SK-N-SH (cell line): ENCODE measurements around the gene KDM5C. TPM values are rescaled to one million over a fixed set of nuclear protein-coding genes. Genes with fewer than 3 reads are reported as not detected.

Source experiments
- CTCF ChIA-PET: fragments of 300-600, 350-600 bp; formaldehyde crosslinking; extraction: SDS; loops from one replicate; lab custom pipeline; 2021; lab: Yijun Ruan, JAX
- POLR2A ChIA-PET: fragments of 350-600 bp; sonication (Branson Sonifier 250); formaldehyde crosslinking; extraction: SDS; loops from one replicate; lab custom pipeline; 2020; ENCODE audit warnings: antibody characterized with exemption, inconsistent platforms; lab: Yijun Ruan, JAX
- DNase-seq: peaks from one replicate; pipeline ENCODE4 v3.0.0; 2012
- H2AFZ ChIP-seq: fragments of 200-600 bp; sonication (generic); 2 replicates; pipeline ENCODE4 v1.8.1; 2016; ENCODE audit warnings: antibody characterized with exemption, mild to moderate bottlenecking, low read depth
- H3F3A ChIP-seq: fragments of 200-600 bp; sonication (generic); replicated peaks from 2 replicates; pipeline ENCODE3; 2016; ENCODE audit warnings: antibody characterized with exemption, mild to moderate bottlenecking; ENCODE audit not compliant: insufficient read depth
- H3K27ac ChIP-seq, 2 experiments: fragments of 200-500 bp in 1 of 2; fragments of 200-600 bp in 1 of 2; sonication (Bioruptor generic) in 1 of 2; sonication (generic), shearing (Covaris generic) in 1 of 2; 2 replicates each; pipeline versions ENCODE4 v1.5.1 to v1.6.1; 2014 to 2016; ENCODE audit warnings: low read depth in 2 of 2, inconsistent platforms in 1 of 2, low read length in 1 of 2, mild to moderate bottlenecking in 1 of 2, mixed read lengths in 1 of 2
- H3K27me3 ChIP-seq: fragments of 200-600 bp; sonication (generic), shearing (Covaris generic); 2 replicates; pipeline ENCODE4 v1.6.1; 2016; ENCODE audit warnings: mixed run types; ENCODE audit not compliant: insufficient read depth
- H3K36me3 ChIP-seq, 2 experiments: fragments of 200-500 bp in 1 of 2; fragments of 200-600 bp in 1 of 2; sonication (Bioruptor generic) in 1 of 2; sonication (generic) in 1 of 2; replicated peaks in 1 of 2; 2 replicates each; pipeline versions ENCODE3 to v1.5.1; 2014 to 2016; ENCODE audit warnings: low read length in 1 of 2, mild to moderate bottlenecking in 1 of 2; ENCODE audit not compliant: insufficient read depth in 2 of 2, control insufficient read depth in 1 of 2
- H3K4me1 ChIP-seq, 2 experiments: fragments of 200-500 bp in 1 of 2; fragments of 200-600 bp in 1 of 2; sonication (Bioruptor generic) in 1 of 2; sonication (generic), shearing (Covaris generic) in 1 of 2; 2 replicates each; pipeline versions ENCODE4 v1.5.1 to v1.6.1; 2014 to 2016; ENCODE audit warnings: low read depth in 1 of 2, low read length in 1 of 2, mixed run types in 1 of 2; ENCODE audit not compliant: insufficient read depth in 2 of 2, control insufficient read depth in 1 of 2
- H3K4me2 ChIP-seq: fragments of 200-600 bp; sonication (generic), shearing (Covaris generic); 2 replicates; pipeline ENCODE4 v1.6.1; 2017; ENCODE audit warnings: mixed run types
- H3K4me3 ChIP-seq, 2 experiments: fragments of 200-500 bp in 1 of 2; fragments of 200-600 bp in 1 of 2; sonication (Bioruptor generic) in 1 of 2; sonication (generic), shearing (Covaris generic) in 1 of 2; 2 replicates each; pipeline versions ENCODE4 v1.5.1 to v1.8.1; 2014 to 2016; ENCODE audit warnings: low read depth in 2 of 2, inconsistent platforms in 1 of 2, low read length in 1 of 2, mild to moderate bottlenecking in 1 of 2, mixed read lengths in 1 of 2, moderate library complexity in 1 of 2
- H3K79me2 ChIP-seq: fragments of 200-600 bp; sonication (generic); 2 replicates; pipeline ENCODE4 v1.8.1; 2017; ENCODE audit warnings: mild to moderate bottlenecking; ENCODE audit not compliant: insufficient read depth
- H3K9ac ChIP-seq: fragments of 200-600 bp; sonication (generic); 2 replicates; pipeline ENCODE4 v1.6.1; 2017; ENCODE audit warnings: mixed run types
- H3K9me2 ChIP-seq: fragments of 200-600 bp; sonication (generic); 2 replicates; pipeline ENCODE4 v1.6.1; 2017; ENCODE audit warnings: mixed run types
- H3K9me3 ChIP-seq: fragments of 200-600 bp; sonication (generic); 2 replicates; pipeline ENCODE4 v1.6.1; 2017; ENCODE audit warnings: mixed run types, mild to moderate bottlenecking, moderate library complexity
- H4K20me1 ChIP-seq: fragments of 200-600 bp; sonication (generic); 2 replicates; pipeline ENCODE4 v1.6.1; 2017; ENCODE audit warnings: mild to moderate bottlenecking, mixed run types; ENCODE audit not compliant: insufficient read depth
- FOSL2 ChIP-seq: IDR thresholded peaks from 2 replicates; pipeline ENCODE4 v1.4.0; 2012; ENCODE audit warnings: low read depth, mild to moderate bottlenecking, moderate library complexity, borderline replicate concordance
- FOXJ3 ChIP-seq: sonication (generic); formaldehyde crosslinking; IDR thresholded peaks from 2 replicates; pipeline ENCODE4 v1.5.1; 2020; ENCODE audit warnings: mild to moderate bottlenecking, missing genetic modification reagents
- MEF2A ChIP-seq: IDR thresholded peaks from 2 replicates; pipeline ENCODE4 v1.4.0; 2012; ENCODE audit warnings: low read depth, borderline replicate concordance
- RCOR1 ChIP-seq: fragments of 150-350 bp; IDR thresholded peaks from 2 replicates; pipeline ENCODE4 v1.6.1; 2017; ENCODE audit warnings: antibody characterized with exemption, low read length
- RFX5 ChIP-seq: IDR thresholded peaks from 2 replicates; pipeline ENCODE4 v1.6.1; 2012; ENCODE audit warnings: mild to moderate bottlenecking, improper control_type of control experiment, low read length
- SMC3 ChIP-seq: IDR thresholded peaks from 2 replicates; pipeline ENCODE4 v1.6.1; 2012; ENCODE audit warnings: low read depth, low read length, improper control_type of control experiment
- TEAD4 ChIP-seq: IDR thresholded peaks from 2 replicates; pipeline ENCODE4 v1.4.0; 2012; ENCODE audit warnings: mild to moderate bottlenecking, borderline replicate concordance; ENCODE audit not compliant: insufficient read depth
- WGBS: methylation state at CpG from one replicate; pipeline ENCODE4 v1.1.6; 2017; ENCODE audit warnings: low lambda C conversion rate; 5-methylcytosine and 5-hydroxymethylcytosine counted together
- polyA plus RNA-seq, 3 experiments: library from polyadenylated mRNA; depleted of rRNA; stranded (reverse); fragments of >200 nt; gene quantifications; 2 replicates each; pipeline ENCODE4 v1.2.3, GENCODE V29; 2012
- TF ChIP-seq, protein P1 (sequence below): fragments of 150-350 bp; IDR thresholded peaks from 2 replicates; pipeline ENCODE4 v1.6.1; 2016; ENCODE audit warnings: mild to moderate bottlenecking, low read depth, low read length
- TF ChIP-seq, protein P2 (sequence below): IDR thresholded peaks from 2 replicates; pipeline ENCODE4 v1.4.0; 2012; ENCODE audit warnings: low read depth, borderline replicate concordance

KDM5C gene
- polyA plus RNA-seq, 1 of the 3 experiments (the other 2 are of a cell fraction) = 76.6 TPM

DNA sequence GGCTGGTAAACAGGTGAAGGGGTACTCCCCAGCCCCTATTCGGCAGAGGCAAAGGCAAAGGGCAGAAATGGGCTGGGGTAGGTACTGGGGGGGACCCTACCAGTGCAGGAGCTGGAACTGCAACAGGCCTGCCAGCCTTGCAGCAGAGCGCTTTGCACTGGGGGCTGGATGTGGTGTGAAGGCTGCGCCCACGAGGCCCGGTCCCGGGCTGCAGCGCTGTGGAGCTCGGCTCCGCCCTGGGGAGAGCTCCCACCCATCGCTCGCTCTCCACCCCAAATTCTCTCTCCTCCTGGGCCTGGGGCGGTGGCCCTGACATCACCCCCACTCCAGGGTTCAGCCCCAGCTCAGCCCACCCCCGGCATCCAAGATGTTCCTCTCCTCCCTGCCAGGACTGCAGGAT is 32.2 kb upstream of the KDM5C start:
- Histone ChIP-seq H3K4me1 (peaks cover 0 to 12% of the 10 kb centered on the region in 2 experiments; a peak in 1 of 4 replicates), H3K9me3 (no peaks in the 10 kb centered on the region), H3K9ac (no peak overlapping the region), H3K9me2 (no peaks in the 10 kb centered on the region), H3K4me3 (no peak overlapping the region), H3F3A (no peaks in the 10 kb centered on the region), H3K79me2 (no peaks in the 10 kb centered on the region), H4K20me1 (no peaks in the 10 kb centered on the region), H2AFZ (no peak overlapping the region), H3K36me3 (peaks cover 0 to 3% of the 10 kb centered on the region in 2 experiments), H3K27me3 (no peaks in the 10 kb centered on the region; the same call in 1 of the 2 replicates), H3K4me2 (no peak overlapping the region), H3K27ac (no peak overlapping the region)
- TF ChIP-seq FOXJ3 (CRISPR knock-in tag) (no peak), RCOR1 (no peak)
- TF ChIP-seq, protein P1, sequence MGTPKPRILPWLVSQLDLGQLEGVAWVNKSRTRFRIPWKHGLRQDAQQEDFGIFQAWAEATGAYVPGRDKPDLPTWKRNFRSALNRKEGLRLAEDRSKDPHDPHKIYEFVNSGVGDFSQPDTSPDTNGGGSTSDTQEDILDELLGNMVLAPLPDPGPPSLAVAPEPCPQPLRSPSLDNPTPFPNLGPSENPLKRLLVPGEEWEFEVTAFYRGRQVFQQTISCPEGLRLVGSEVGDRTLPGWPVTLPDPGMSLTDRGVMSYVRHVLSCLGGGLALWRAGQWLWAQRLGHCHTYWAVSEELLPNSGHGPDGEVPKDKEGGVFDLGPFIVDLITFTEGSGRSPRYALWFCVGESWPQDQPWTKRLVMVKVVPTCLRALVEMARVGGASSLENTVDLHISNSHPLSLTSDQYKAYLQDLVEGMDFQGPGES = no peak
- TF ChIP-seq, protein P2, sequence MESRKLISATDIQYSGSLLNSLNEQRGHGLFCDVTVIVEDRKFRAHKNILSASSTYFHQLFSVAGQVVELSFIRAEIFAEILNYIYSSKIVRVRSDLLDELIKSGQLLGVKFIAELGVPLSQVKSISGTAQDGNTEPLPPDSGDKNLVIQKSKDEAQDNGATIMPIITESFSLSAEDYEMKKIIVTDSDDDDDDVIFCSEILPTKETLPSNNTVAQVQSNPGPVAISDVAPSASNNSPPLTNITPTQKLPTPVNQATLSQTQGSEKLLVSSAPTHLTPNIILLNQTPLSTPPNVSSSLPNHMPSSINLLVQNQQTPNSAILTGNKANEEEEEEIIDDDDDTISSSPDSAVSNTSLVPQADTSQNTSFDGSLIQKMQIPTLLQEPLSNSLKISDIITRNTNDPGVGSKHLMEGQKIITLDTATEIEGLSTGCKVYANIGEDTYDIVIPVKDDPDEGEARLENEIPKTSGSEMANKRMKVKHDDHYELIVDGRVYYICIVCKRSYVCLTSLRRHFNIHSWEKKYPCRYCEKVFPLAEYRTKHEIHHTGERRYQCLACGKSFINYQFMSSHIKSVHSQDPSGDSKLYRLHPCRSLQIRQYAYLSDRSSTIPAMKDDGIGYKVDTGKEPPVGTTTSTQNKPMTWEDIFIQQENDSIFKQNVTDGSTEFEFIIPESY = no peak
- DNase-seq = no peak
- WGBS = 85% methylated on average over 12 of the region's 13 CpGs
- ChIA-PET POLR2A (no interaction called here), CTCF (interaction anchor here (1.1 to 1.5 kb wide), 3 partner anchors 19 to 25 kb away, joined by 3 read pairs; no protein-coding TSS in a partner anchor)

DNA sequence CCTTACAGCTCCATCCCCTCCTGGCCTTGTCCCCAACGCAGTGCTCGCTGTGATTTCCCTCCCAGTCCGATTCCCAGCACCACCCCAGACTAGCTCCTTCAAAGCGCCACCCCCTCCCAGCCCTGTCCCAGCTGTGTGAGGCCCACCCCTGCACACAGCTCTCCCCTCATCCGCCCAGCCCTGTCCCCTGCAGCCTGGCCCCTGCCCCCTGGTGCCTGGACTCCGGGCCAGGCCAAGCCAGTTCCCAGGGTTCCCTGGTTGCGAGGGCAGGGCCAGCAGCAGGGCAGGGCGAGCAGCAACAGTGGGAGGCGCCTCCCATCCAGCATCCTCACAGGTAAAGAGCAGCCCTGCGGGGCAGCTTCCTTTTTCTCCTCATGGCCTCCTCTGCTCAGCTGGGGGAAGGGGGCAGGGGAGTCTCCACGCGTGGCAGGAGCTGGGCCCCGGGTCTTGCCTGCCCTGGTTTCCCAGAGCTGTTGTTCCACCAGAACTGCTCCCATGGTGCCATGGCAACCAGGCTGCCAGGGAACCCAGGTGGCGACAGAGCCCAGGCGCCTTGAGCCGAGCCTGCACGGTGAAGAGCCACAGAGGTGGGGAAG is 31.5 kb upstream of the KDM5C start:
- no peak overlapping the region for H3K4me3 ChIP-seq
- TF ChIP-seq SMC3 = no peak
- TF ChIP-seq FOSL2 = no peak
- TF ChIP-seq, protein P1 = no peak
- TF ChIP-seq MEF2A = no peak
- no peak for TF ChIP-seq TEAD4
- TF ChIP-seq RFX5 = no peak
- H2AFZ ChIP-seq = no peak overlapping the region
- no peaks in the 10 kb centered on the region for H3K9me2 ChIP-seq
- H3K27ac ChIP-seq = no peak overlapping the region
- peak; percentile 55 for DNase-seq
- no peaks in the 10 kb centered on the region for H3K9me3 ChIP-seq
- ChIA-PET CTCF (interaction anchor here (1.1 to 1.5 kb wide), 3 partner anchors 19 to 28 kb away, joined by 3 to 6 read pairs (median 3); no protein-coding TSS in a partner anchor), POLR2A (no interaction called here)
- H3F3A ChIP-seq = no peaks in the 10 kb centered on the region
- no peak overlapping the region for H3K9ac ChIP-seq
- no peak overlapping the region for H3K4me2 ChIP-seq
- WGBS = 56% methylated on average over 8 of the region's 17 CpGs
- H3K27me3 ChIP-seq = no peaks in the 10 kb centered on the region; the same call in 1 of the 2 replicates
- H4K20me1 ChIP-seq = no peaks in the 10 kb centered on the region
- no peaks in the 10 kb centered on the region for H3K79me2 ChIP-seq
- peaks cover 0 to 3% of the 10 kb centered on the region in 2 experiments for H3K36me3 ChIP-seq
- peaks cover 0 to 12% of the 10 kb centered on the region in 2 experiments; a peak in 1 of 4 replicates for H3K4me1 ChIP-seq
